Fibroblast of lung (primary cell): ENCODE data around the gene TMEM40.

Source experiments
- EZH2 ChIP-seq: IDR thresholded peaks from 2 replicates; pipeline ENCODE4 v1.5.1; 2012; ENCODE audit warnings: low read length, control low read depth, mild to moderate bottlenecking; ENCODE audit errors: missing control alignments
- TF ChIP-seq, protein P1 (sequence below), 2 donors: IDR thresholded peaks in 1 of 2; conservative IDR thresholded peaks in 1 of 2; 1 replicate in 1 of 2; 2 replicates in 1 of 2; pipeline ENCODE4 v1.5.1; 2011 to 2012; ENCODE audit warnings: low read length in 2 of 2, control low read depth in 1 of 2, inconsistent platforms in 1 of 2, low read depth in 1 of 2, mild to moderate bottlenecking in 1 of 2

DNA sequence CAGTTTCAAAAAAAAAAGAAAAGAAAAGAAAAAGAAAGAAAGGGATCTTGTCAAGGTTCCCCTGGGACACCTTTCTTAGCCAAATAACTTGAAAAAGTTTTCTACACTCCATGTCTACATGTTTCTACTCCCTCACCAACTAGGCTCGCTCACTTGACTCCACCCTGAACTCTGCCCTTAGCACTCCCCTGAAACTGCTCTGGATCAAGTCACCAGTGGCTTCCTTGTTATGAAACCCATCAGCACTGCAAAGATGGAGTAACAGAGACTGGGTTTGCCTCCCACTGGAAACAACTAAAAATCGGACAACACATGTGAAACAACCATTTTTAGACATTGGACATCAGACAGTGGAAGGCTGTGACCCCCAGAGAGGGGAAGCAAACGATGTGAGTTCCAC is 36.8 kb downstream of the TMEM40 start:
- TF ChIP-seq, protein P1, sequence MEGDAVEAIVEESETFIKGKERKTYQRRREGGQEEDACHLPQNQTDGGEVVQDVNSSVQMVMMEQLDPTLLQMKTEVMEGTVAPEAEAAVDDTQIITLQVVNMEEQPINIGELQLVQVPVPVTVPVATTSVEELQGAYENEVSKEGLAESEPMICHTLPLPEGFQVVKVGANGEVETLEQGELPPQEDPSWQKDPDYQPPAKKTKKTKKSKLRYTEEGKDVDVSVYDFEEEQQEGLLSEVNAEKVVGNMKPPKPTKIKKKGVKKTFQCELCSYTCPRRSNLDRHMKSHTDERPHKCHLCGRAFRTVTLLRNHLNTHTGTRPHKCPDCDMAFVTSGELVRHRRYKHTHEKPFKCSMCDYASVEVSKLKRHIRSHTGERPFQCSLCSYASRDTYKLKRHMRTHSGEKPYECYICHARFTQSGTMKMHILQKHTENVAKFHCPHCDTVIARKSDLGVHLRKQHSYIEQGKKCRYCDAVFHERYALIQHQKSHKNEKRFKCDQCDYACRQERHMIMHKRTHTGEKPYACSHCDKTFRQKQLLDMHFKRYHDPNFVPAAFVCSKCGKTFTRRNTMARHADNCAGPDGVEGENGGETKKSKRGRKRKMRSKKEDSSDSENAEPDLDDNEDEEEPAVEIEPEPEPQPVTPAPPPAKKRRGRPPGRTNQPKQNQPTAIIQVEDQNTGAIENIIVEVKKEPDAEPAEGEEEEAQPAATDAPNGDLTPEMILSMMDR (conservative IDR thresholded peaks at IDR 0.05 in 1 of 2, IDR thresholded peaks at IDR 0.05 in 1 of 2; ENCODE audit: low read depth in 1 of 2, low read length in 2 of 2) = no peak
- TF ChIP-seq EZH2 = no peak
